DMS 273 (cell line): ENCODE results near the gene RAD21L1.
A peak's percentile ranks its signal among the peaks of the same experiment; 100 is the strongest.
"Not testable (repeated sequence)": the region's sequence is repeated elsewhere in the genome, so short reads cannot be mapped to it uniquely, and the experiment has no call there.

ENCODE experiments used
- DNase-seq: peaks from one replicate; lab custom pipeline; 2025; ENCODE audit not compliant: unreplicated experiment; lab: John Stamatoyannopoulos, UW

The RAD21L1 gene

GRCh38 chr20:1224205-1224890 lies 1.5 kb upstream of the RAD21L1 start:
- DNase-seq = peak; percentile 12

- no peak for DNase-seq
Measured at GRCh38 chr20:1225263-1225782, 521 bp upstream of the RAD21L1 start.

GRCh38 chr20:1229541-1229940 lies 3.7 kb downstream of the RAD21L1 start:
- no peak for DNase-seq

- no peak for DNase-seq
Measured at GRCh38 chr20:1232286-1233111, 6.7 kb downstream of the RAD21L1 start.

- no peak for DNase-seq
Measured at GRCh38 chr20:1240549-1240948, 14.7 kb downstream of the RAD21L1 start.

GRCh38 chr20:1241456-1241855 lies 15.6 kb downstream of the RAD21L1 start:
- no peak for DNase-seq

GRCh38 chr20:1242099-1242498 lies 16.3 kb downstream of the RAD21L1 start:
- no peak for DNase-seq

GRCh38 chr20:1242530-1242929 lies 16.7 kb downstream of the RAD21L1 start:
- no peak for DNase-seq

GRCh38 chr20:1245578-1245977 lies 19.7 kb downstream of the RAD21L1 start:
- DNase-seq = no peak

- no peak for DNase-seq
Measured at GRCh38 chr20:1247689-1248088, 21.8 kb downstream of the RAD21L1 start.

GRCh38 chr20:1250282-1250681 lies 24.4 kb downstream of the RAD21L1 start:
- DNase-seq = not testable (repeated sequence)

- DNase-seq = no peak
Measured at GRCh38 chr20:1252416-1252815, 26.6 kb downstream of the RAD21L1 start.

GRCh38 chr20:1254254-1254653 lies 28.4 kb downstream of the RAD21L1 start:
- DNase-seq = no peak

GRCh38 chr20:1255675-1256074 lies 29.8 kb downstream of the RAD21L1 start:
- no peak for DNase-seq

GRCh38 chr20:1263853-1264252 lies 38.0 kb downstream of the RAD21L1 start:
- peak; percentile 59 for DNase-seq

GRCh38 chr20:1264727-1265126 lies 38.9 kb downstream of the RAD21L1 start:
- DNase-seq = no peak

GRCh38 chr20:1265226-1265915 lies 39.5 kb downstream of the RAD21L1 start:
- DNase-seq = peak; percentile 20

- no peak for DNase-seq
Measured at GRCh38 chr20:1265916-1266166, 40.0 kb downstream of the RAD21L1 start.

- DNase-seq = peak; percentile 79
Measured at GRCh38 chr20:1266167-1266973, 40.5 kb downstream of the RAD21L1 start, which contains the start of gene SNPH. Gene SNPH, plus strand, starts transcription at chr20:1266294. Its CDS starts 29,946 bp downstream, at chr20:1296240.

GRCh38 chr20:1267161-1267560 lies 41.3 kb downstream of the RAD21L1 start:
- DNase-seq = peak; percentile 34

GRCh38 chr20:1267809-1268374 lies 42.0 kb downstream of the RAD21L1 start:
- peak; percentile 31 for DNase-seq
